PC-9 (cell line): ENCODE results near the gene VAT1L.

Experiments used
- CTCF ChIP-seq: fragments of 200-600 bp; sonication (generic); conservative IDR thresholded peaks from 2 replicates; pipeline ENCODE4 v1.6.1; 2017; ENCODE audit warnings: mixed run types, antibody characterized with exemption, mild to moderate bottlenecking, moderate library complexity
- EZH2 ChIP-seq: fragments of 200-600 bp; sonication (generic); IDR thresholded peaks from 2 replicates; pipeline ENCODE4 v1.8.0; 2017; ENCODE audit warnings: antibody characterized with exemption, low read depth

GRCh38 chr16:77780378-77780837 is 8.0 kb upstream of the VAT1L start:
- no peak for TF ChIP-seq CTCF
- TF ChIP-seq EZH2: no peak
